ENCODE measurements around the gene OTOP2. TPM values are rescaled to one million over a fixed set of nuclear protein-coding genes. Genes with fewer than 3 reads are reported as not detected.
A peak's percentile ranks its signal among the peaks of the same experiment; 100 is the strongest.
"Not testable (repeated sequence)": the region's sequence is repeated elsewhere in the genome, so short reads cannot be mapped to it uniquely, and the experiment has no call there.

Gene OTOP2
- total RNA-seq, 1 donor = not detected

DNA sequence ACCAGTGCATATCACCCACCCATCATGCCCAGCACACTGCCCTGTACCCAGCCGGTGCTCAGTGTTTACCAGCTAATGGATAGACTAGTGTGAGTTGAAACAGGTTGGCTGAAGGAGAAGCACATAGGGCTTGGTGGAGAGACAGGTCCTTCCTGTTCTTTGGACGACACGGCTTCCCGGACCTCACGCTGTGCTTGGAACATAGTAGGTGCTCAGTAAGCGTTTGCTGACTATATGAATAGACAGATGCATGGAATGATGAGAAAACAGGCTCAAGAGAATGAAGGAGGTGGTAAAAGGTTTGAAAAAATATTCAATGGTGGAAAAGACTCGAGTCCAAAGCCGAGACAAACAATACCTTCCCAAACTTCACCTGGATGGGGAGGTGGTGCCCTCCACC is 23.9 kb upstream of the OTOP2 start:
- DNase-seq (ENCODE audit: low read depth in 2 of 3, low spot score in 2 of 3) = no peak

DNA sequence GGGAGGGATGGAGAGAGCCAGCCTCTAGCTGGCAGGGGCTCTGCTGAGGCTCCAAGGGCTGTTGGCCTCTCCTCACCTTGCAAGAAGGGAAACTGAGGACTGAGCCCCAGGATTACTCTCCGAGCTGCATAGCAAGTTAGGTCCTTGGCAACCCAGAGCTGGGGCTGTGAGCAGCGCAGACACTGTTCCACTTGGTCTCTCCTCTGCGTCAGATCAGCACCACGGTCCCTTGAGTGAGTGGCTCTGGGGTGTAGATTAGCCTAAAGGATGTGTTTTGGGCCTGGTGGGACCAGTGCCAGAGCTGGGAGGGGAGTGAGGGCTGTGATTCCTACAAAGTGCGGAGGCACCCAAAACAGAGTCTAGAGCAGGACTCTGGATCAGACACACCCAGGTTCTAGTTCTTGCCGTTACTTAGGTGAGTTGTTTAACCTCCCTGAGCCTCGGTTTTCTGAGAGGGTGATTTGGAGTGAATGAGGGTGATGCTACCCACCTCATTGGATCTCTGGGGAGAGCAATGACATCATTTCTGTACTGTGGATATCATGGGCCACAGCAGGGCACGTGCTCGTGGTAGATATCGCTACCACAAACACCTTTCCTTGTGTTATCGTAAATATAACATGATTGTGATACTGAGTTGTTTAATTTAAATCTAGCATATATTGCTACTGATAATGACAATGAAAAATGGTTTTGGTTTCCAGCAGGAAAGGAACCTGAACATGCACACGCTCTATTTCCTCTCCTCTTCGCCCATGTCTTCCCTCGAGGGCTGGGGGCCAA is 22.5 kb upstream of the OTOP2 start:
- DNase-seq (ENCODE audit: low read depth in 2 of 3, low spot score in 2 of 3) = peak in 1 of 3 donors; percentile 39

DNA sequence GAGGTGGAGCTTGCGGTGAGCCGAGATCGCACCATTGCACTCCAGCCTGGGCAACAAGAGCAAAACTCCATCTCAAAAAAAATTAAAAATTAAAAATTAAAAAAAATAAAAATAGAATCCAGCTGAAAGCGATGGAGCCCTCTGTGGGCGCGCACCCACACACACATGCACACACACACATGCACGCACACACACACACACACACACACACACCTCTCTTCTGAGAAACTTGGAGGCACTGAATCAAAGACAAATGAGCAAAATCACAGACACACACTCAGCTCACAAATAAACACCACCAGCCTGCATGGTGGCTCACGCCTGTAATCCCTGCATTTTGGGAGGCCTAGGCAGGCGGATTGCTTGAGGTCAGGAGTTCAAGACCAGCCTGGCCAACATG is 21.0 kb upstream of the OTOP2 start:
- no peak for DNase-seq (ENCODE audit: low read depth in 2 of 3, low spot score in 2 of 3)

DNA sequence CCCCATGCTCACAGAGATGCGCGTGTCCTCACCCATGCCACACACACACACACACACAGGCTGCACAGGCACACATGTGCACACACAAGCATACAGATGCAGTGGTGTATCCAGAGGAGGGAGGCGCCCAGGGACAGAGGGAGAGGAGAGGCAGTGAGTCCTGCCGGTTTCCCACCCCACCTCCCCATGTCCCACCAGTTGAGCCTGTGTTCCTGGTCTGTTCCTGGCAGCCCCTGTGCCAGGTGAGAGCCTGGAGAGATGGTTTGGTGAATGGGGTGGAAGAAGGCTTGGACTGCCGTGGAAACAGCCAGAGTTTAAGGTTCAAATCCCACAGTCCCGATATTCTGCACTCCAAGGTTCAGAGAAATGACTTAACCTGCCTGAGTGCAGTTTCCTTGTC is 20.4 kb upstream of the OTOP2 start:
- DNase-seq (ENCODE audit: low read depth in 2 of 3, low spot score in 2 of 3) = no peak

DNA sequence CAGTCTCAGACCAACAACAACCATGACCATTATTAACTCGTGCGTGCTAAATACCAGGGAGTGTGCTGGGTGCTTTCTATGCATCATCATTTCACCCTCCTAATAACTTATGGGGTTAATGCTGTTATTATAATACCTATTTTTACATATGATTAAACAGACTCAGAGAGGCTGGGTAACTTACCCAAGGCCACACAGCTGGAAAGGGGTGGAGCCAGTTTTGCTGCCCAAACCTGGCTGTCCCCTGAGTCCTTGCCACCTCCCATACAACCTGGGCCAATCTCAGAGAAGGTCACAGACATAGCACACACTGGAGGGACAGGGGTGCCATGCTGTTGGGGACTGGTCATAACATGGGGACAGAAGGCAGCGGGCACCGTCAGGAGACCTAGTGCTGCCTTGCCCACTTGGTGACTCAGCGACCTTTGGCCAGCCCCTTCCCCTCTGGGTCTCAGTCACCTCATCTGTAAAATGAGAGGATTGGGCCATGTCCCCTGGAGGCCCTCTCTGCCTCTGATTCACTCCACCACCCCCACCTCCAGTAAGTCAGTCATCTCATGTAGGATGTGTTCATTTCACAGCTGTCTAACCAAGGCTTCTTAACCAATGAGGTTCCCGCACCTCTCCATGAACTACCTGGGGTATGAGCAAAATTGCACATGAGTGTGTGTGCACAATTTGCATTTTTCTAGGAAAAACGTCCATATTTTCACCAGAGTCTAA is 19.2 kb upstream of the OTOP2 start:
- DNase-seq (ENCODE audit: low read depth in 2 of 3, low spot score in 2 of 3) = no peak

DNA sequence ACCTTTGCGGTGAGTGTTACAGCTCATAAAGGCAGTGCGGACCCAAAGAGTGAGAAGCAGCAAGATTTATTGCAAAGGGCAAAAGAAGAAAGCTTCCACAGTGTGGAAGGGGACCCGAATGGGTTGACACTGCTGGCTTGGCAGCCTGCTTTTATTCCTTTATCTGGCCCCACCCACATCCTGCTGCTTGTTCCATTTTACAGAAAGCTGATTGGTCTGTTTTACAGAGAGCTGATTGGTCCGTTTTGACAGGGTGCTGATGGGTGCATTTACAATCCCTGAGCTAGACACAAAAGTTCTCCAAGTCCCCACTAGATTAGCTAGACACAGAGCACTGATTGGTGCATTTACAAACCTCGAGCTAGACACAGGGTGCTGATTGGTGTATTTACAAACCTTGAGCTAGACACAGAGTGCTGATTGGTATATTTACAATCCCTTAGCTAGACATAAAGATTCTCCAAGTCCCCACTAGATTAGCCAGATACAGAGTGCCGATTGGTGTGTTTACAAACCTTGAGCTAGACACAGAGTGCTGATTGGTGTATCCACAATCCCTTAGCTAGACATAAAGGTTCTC is 17.8 kb upstream of the OTOP2 start:
- not testable (repeated sequence) for DNase-seq (ENCODE audit: low read depth in 2 of 3, low spot score in 2 of 3)

DNA sequence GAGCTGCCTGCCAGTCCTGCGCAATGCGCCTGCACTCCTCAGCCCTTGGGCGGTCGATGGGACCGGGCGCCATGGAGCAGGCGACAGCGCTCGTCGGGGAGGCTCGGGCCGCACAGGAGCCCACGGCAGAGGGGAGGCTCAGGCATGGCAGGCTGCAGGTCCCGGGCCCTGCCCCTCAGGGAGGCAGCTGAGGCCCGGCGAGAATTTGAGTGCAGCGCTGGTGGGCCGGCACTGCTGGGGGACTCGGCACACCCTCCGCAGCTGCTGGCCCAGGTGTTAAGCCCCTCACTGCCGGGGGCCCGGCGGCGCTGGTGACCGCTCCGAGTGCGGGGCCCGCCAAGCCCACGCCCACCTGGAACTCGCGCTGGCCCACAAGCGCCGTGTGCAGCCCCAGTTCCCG is 17.1 kb upstream of the OTOP2 start:
- DNase-seq (ENCODE audit: low read depth in 2 of 3, low spot score in 2 of 3) = no peak

DNA sequence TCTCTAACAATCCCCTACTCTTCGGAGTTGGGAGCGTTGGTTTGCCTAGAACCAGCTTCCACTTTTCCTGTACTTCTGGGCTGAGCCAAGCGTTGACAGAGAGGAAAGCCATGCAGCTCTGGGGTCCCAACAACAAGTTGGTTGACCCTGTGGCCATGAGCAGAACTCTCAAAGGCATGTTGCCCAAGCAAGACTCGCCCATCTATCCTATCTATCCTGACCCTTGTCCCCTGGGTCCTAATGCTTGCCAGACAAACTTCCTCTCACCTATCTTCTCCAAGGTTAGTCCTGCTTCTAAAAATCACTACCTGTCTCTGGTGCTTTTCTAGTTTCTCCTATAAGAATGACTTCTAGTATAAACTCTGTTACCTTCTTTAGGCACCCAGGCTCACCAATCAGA is 15.0 kb upstream of the OTOP2 start:
- DNase-seq (ENCODE audit: low read depth in 2 of 3, low spot score in 2 of 3) = not testable (repeated sequence)

DNA sequence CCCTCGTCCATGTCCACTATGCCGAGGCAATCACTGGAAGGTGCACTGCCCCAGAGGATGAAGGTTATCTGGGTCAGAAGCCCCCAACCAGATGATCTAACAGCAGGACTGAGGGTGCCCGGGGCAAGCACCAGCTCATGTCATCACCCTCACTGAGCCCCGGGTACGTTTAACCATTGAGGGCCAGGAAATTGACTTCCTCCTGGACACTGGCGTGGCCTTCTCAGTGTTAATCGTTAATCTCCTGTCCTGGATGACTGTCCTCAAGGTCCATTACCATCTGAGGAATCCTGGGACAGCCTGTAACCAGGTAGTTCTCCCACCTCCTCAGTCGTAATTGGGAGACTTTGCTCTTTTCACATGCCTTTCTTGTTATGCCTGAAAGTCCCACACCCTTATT is 12.7 kb upstream of the OTOP2 start:
- not testable (repeated sequence) for DNase-seq (ENCODE audit: low read depth in 2 of 3, low spot score in 2 of 3)

DNA sequence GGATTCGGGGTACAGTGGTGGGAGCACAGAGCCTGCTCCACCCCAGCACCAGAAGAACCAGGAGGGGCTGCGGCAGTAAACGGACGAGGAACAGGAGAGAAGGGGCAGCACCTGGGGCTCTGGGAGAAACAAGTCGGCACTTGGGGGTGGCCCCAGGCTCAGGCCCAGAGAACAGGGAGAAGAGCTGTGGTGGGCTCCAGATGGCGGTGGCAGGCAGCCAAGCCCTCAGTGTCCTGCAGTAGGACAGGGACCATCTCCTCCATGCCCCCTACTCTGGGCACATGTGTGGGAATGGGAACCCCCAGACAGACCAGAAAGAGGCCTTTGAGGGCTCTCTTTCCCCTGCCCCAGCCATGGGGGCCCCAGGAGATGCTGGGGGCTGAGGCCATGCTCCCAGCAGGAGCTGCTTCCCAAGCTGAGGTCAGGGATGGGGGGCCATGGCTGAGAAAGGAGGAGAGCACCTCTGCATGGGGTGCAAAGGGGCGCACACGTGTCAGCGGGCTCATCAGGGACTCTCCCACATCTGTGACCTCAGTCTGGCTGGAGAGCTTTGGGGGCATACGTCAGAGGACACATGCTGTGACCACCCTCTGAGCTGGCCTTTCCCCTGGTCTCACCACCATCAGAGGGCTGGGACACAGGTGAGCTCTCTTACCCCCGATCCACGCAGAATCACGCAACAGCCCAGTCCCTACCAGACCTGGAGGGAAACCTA is 7.8 kb upstream of the OTOP2 start:
- no peak for DNase-seq (ENCODE audit: low read depth in 2 of 3, low spot score in 2 of 3)

DNA sequence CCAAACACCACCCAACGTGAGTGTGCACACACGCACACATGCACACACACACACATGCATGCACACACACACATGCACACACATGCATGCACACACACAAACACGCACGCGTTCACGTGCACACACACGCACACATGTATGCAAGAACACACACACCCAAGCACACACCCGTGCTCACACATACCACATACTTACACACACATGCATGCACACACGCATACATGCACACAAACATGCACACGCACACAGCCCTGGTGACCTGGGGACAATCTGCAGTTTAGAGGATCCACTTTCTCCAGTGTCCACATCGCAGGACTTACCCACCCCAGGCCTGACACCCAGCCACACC is 7.2 kb upstream of the OTOP2 start:
- no peak for DNase-seq (ENCODE audit: low read depth in 2 of 3, low spot score in 2 of 3)

DNA sequence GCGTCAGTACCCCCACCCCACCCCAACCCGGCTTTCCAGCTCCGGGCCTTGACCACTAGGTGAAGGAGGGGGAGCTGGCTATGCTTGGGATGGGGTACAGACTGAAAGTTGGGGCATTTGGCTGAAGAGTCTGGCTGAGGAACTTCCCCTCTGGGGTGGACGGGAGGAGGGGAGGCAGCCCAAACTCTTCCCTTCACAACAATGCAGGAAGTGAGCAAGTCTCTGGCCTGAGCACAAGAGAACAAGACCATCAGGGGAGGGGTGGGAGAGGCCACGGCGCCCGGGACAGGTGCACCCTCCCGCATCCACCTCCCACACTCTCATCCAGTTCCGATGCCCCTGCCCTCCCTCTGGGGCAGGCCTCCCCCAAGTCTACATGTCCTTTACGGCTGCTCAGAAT is 6.6 kb upstream of the OTOP2 start:
- DNase-seq (ENCODE audit: low read depth in 2 of 3, low spot score in 2 of 3) = peak in 1 of 3 donors; percentile 56

DNA sequence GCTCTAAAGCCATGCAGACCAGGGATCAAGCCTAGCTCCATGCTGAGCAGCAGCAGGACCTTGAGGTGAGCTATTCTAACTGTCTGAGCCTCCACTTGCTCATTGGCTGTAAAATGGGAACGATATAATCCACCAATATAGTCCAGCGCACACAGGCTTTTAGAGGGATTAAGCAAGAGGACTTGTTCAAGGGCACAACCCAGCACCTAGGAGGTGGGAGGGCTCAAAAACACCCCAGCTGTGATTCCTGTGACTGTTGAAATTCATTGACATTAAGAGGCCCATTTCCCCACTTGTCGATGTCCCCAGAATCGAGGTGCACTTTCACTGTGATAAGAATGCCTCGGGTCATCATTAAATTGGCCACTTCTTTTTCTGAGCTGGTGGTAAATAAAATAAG is 5.2 kb upstream of the OTOP2 start:
- no peak for DNase-seq (ENCODE audit: low read depth in 2 of 3, low spot score in 2 of 3)

DNA sequence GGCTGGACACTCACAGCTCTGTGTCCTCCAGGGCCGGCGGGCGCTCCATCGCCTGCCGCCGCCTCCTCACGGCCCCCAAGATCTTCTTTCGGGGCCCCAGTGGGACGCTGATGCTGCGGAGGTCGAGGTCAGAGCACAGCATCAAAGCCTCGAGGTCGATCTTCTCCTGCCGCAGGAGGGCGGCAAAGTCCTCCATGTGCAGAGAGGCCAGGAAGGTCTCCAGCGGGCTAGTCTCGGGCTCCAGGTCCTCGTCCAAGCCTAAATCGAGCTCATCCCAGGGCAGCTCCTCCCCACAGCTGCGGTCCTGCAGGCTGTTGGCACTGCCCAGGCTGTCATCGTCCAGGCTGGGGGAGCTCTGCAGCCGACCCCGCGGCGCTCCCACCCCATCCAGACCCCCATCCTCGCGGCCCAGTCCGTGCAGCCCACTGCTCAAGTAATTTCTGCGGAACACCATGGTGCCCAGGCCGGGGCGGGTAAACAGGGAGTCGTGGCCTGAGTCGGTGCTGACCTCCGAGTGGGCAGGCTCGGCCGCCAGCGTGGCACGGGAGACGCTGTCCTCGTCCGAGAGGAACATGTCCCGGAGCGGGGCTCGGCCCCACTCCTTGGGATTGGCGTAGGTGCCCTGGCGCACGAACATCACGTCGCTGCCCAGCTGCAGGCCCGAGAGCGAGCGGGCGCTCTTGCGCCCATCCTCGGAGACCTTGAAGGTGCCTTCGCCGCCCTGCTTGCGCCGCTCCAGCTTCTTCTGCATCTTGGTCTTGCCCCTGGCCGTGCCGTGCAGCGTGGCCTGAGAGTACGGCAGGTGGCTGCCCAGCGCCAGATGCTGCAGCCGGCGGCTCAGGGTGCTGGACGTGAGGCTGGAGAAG is 4.4 kb upstream of the OTOP2 start:
- peak in 1 of 3 donors; percentile 39 for DNase-seq (ENCODE audit: low read depth in 2 of 3, low spot score in 2 of 3)

DNA sequence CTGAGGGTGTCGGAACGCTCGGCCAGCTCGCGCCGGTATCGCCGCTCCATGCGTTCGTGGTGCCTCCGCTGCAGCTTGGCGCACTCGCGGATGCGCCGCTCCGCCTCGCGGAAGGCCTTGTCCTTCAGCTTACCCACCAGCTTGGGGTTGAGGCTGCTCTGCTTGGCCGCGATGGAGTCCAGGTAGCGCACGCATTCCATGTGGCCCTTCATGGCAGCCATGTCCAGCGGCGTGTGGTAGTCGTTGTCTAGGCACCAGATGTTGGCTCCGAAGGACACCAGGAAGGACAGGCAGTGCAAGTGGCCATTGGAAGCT is 3.8 kb upstream of the OTOP2 start:
- no peak for DNase-seq (ENCODE audit: low read depth in 2 of 3, low spot score in 2 of 3)

DNA sequence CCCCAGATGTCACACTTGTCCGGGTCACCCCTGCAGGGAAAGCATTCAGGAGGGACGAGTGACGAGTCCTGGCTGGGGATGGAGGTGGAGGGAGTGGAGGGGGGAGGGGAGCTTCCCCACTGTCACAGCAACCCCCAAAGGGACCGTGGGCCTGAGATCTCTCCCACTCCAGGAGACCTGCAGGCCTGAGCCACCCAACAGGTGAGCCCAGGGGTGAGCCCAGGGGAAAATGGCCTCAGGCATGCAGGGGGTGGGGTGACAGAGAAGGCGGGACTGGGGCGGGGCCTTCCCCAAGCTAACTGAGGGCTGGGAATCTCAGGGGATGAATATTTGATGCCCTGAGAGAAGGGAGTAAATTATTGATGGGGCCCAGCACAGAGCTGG is 3.4 kb upstream of the OTOP2 start:
- no peak for DNase-seq (ENCODE audit: low read depth in 2 of 3, low spot score in 2 of 3)

DNA sequence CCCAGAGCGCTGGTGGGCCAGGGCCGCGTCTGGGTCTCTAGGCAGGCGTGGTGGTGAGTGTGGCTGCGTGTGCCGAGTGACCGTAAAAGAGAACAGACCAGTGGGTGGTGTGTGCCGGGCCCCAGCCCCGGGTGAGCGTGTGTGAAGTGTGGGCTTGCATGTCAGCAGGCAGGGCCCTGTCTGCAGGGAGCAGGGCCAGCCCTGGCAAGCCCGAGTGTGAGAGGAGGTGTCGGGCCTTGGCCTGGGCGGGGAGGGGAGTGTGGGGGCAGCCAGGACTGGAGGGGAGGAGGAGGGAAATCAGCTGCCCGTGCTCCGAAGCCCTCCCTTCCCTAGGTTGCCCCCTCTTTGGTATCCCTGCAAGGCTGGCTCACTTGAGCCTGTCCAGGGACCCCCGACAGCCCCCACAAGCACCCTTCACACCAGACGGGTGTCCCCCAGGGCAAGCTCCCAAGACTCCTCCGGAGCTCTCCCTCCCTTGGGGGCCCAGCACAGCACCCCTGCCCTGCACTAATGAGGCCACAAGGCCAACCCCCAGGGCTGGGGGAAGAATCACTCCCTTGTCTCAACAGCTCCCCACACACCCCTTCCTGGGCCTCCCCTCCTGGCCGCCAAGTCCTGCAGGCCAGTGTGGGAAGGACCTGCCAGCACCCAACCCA is 2.9 kb upstream of the OTOP2 start:
- DNase-seq (ENCODE audit: low read depth in 2 of 3, low spot score in 2 of 3) = no peak

DNA sequence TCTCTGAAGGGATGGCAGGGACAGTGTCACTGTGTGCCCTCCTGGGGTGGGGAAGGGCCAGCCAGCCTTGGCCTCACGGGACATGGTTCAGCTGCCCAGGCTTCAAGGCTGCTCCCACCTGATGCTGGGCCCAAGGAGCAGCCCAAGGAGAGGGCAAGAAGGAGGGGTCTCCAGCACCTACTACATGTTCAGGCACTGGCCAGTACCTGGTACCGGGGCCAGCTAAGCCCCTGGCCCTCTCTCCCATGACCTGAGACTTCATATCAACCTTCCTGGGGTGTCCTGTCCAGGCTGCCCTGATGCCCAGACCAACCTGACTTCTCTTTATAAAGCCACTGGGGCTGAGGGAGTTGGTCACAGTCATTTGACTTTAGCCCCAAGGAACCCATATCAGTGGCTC is 2.3 kb upstream of the OTOP2 start:
- no peak for DNase-seq (ENCODE audit: low read depth in 2 of 3, low spot score in 2 of 3)

DNA sequence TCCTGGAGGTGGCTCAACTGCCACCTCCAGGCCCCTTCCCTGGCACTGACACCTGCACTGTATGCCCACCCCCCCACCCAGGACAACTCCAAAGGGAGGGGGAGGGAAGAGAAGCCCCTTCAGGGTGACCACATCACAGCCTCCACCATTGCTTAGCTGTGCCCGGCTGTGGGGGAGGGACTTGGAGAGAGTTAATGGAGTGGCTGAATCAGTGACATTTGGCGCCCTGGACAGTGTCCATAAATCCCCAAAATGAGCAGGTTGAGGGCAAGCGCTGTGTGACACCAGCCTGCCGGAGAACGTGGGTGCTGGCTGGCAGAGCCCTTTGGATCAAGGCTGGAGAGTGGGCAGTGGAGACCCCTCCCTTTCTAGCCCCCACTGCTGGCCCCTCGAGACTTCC is 1.9 kb upstream of the OTOP2 start:
- no peak for DNase-seq (ENCODE audit: low read depth in 2 of 3, low spot score in 2 of 3)
